HG03025 (cell line): ENCODE measurements around the gene PPIAL4G.
"Not testable (repeated sequence)": the region's sequence is repeated elsewhere in the genome, so short reads cannot be mapped to it uniquely, and the experiment has no call there.

Experiments used
- ATAC-seq: cut with Tn5 transposase; IDR thresholded peaks from one replicate; pipeline ENCODE4 v1.9.1; 2021; ENCODE audit warnings: mild to moderate bottlenecking, moderate library complexity; ENCODE audit not compliant: unreplicated experiment, low FRiP score

Gene PPIAL4G

GRCh38 chr1:148483029-148483428 is at the start of gene PPIAL4G:
Gene PPIAL4G (minus strand): TSS chr1:148483302. CDS start chr1:148483252, 50 bp downstream.
- ATAC-seq, result not testable (repeated sequence)

- ATAC-seq, result not testable (repeated sequence)
Observed at GRCh38 chr1:148532158-148532557, 49.1 kb upstream of the PPIAL4G start.

GRCh38 chr1:148529101-148529567 is 46.0 kb upstream of the PPIAL4G start:
- not testable (repeated sequence) for ATAC-seq

- not testable (repeated sequence) for ATAC-seq
Observed at GRCh38 chr1:148528591-148528990, 45.5 kb upstream of the PPIAL4G start.

GRCh38 chr1:148526587-148526986 is 43.5 kb upstream of the PPIAL4G start:
- not testable (repeated sequence) for ATAC-seq

GRCh38 chr1:148523205-148524144 is 40.4 kb upstream of the PPIAL4G start:
- peak; percentile 8 for ATAC-seq

- peak; percentile 58 for ATAC-seq
Observed at GRCh38 chr1:148522561-148523204, 39.6 kb upstream of the PPIAL4G start.

GRCh38 chr1:148522072-148522471 is 39.0 kb upstream of the PPIAL4G start:
- ATAC-seq, result peak; percentile 48

GRCh38 chr1:148514310-148514709 is 31.2 kb upstream of the PPIAL4G start:
- not testable (repeated sequence) for ATAC-seq

GRCh38 chr1:148512571-148513184 is 29.6 kb upstream of the PPIAL4G start:
- ATAC-seq, result not testable (repeated sequence)

GRCh38 chr1:148493933-148494332 is 10.8 kb upstream of the PPIAL4G start:
- not testable (repeated sequence) for ATAC-seq

GRCh38 chr1:148481134-148481533 is 2.0 kb downstream of the PPIAL4G start:
- not testable (repeated sequence) for ATAC-seq

GRCh38 chr1:148459694-148460093 is 23.4 kb downstream of the PPIAL4G start:
- ATAC-seq, result not testable (repeated sequence)

GRCh38 chr1:148458901-148459581 is 24.1 kb downstream of the PPIAL4G start:
- ATAC-seq, result not testable (repeated sequence)

- ATAC-seq, result not testable (repeated sequence)
Observed at GRCh38 chr1:148458398-148458797, 24.7 kb downstream of the PPIAL4G start.

GRCh38 chr1:148452845-148453244 is 30.3 kb downstream of the PPIAL4G start:
- not testable (repeated sequence) for ATAC-seq

GRCh38 chr1:148439654-148440325 is 43.3 kb downstream of the PPIAL4G start:
- ATAC-seq, result not testable (repeated sequence)

GRCh38 chr1:148435406-148435805 is 47.7 kb downstream of the PPIAL4G start:
- ATAC-seq, result no peak

- no peak for ATAC-seq
Observed at GRCh38 chr1:148434832-148435231, 48.3 kb downstream of the PPIAL4G start.

- not testable (repeated sequence) for ATAC-seq
Observed at GRCh38 chr1:148432916-148433317, 50.2 kb downstream of the PPIAL4G start.
